BJ (cell line): Measurements from ENCODE around the gene HNRNPA1. TPM values are rescaled to one million over a fixed set of nuclear protein-coding genes. Genes with fewer than 3 reads are reported as not detected.

Source experiments
- CTCF ChIA-PET: fragments of 350-600 bp; formaldehyde crosslinking; extraction: SDS; loops from one replicate; lab custom pipeline; 2021; ENCODE audit warnings: antibody characterized with exemption, inconsistent platforms; lab: Yijun Ruan, JAX
- POLR2A ChIA-PET: fragments of 300-600 bp; sonication (Branson Sonifier 250); formaldehyde crosslinking; extraction: SDS; loops from one replicate; lab custom pipeline; 2021; ENCODE audit warnings: antibody characterized with exemption; lab: Charles Lee
- DNase-seq: peaks from one replicate; pipeline ENCODE4 v3.0.0-alpha.2; 2011; ENCODE audit warnings: low read depth
- H3K27me3 ChIP-seq: 2 replicates; pipeline ENCODE4 v1.6.0; 2011; ENCODE audit warnings: low read length; ENCODE audit not compliant: control insufficient read depth, insufficient read depth
- H3K36me3 ChIP-seq: 2 replicates; pipeline ENCODE4 v1.5.1; 2011; ENCODE audit warnings: low read length; ENCODE audit not compliant: control insufficient read depth, insufficient read depth
- H3K4me3 ChIP-seq: 2 replicates; pipeline ENCODE4 v1.5.1; 2011; ENCODE audit warnings: low read depth, mild to moderate bottlenecking, control low read depth, low read length
- polyA plus RNA-seq: library from polyadenylated mRNA; depleted of rRNA; stranded (reverse); fragments of >200 nt; gene quantifications from 2 replicates; pipeline ENCODE4 v1.2.3, GENCODE V29; 2011
- TF ChIP-seq, protein P1 (sequence below): IDR thresholded peaks from 2 replicates; pipeline ENCODE4 v1.5.1; 2011; ENCODE audit warnings: low read depth, mild to moderate bottlenecking, control low read depth, inconsistent platforms, low read length, moderate library complexity; ENCODE audit not compliant: insufficient read depth

The HNRNPA1 gene
- polyA plus RNA-seq, 1 experiment = 466 TPM

DNA sequence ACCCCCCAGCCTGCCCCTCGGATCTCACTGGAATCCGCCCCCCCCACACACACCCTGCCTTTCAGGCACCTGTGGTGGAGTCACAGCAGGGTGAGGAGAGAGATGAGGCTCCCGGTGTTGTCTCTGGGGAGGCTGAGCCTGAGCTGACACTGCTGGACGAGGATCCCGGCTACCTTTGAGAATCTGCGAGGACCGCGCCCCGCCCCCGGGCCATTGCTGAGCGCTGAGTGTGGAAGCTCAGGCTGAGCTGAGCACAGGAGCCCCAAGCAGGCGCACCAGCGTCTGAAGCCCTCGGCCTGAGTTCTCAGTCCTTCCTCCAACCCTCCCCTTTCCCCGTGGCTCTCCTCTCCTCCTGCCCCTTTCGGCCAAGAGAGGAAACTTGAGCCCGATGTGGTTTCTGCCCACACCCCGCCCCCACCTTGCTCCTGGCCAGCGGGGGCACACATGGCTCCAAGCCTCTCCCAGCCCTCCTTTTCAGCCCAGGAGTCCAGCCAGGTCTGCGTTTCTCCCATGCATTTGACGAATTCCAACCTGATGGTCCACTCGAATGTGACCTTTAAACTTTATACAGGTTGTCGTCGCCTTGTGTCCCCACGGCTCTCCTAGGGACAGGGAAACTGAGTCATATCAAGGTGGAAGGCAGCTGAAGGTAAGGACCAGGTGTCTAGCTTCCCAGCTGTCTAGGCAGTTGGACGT is 20.4 kb downstream of the HNRNPA1 start, which contains the start of gene NFE2:
TSS of gene NFE2 (minus strand) at position 284 of the 696 bp plus-strand sequence. CDS start 5,767 bp downstream, outside the sequence.
- peaks cover 13% of the 10 kb centered on the region for H3K27me3 ChIP-seq
- no peak for DNase-seq
- H3K36me3 ChIP-seq = no peaks in the 10 kb centered on the region
- ChIA-PET CTCF (interaction anchor here (0.7 to 3.5 kb wide), 18 partner anchors 8 to 99 kb away, joined by 3 to 17 read pairs (median 4); partner anchors contain the start of genes CBX5, COPZ1 and HNRNPA1), POLR2A (interaction anchor here (0.5 to 1.1 kb wide), 2 partner anchors 24 to 33 kb away, joined by 7 to 12 read pairs; partner anchors contain the start of gene COPZ1)
- H3K4me3 ChIP-seq = peak within 1 kb of the TSS; percentile 25
- TF ChIP-seq, protein P1, sequence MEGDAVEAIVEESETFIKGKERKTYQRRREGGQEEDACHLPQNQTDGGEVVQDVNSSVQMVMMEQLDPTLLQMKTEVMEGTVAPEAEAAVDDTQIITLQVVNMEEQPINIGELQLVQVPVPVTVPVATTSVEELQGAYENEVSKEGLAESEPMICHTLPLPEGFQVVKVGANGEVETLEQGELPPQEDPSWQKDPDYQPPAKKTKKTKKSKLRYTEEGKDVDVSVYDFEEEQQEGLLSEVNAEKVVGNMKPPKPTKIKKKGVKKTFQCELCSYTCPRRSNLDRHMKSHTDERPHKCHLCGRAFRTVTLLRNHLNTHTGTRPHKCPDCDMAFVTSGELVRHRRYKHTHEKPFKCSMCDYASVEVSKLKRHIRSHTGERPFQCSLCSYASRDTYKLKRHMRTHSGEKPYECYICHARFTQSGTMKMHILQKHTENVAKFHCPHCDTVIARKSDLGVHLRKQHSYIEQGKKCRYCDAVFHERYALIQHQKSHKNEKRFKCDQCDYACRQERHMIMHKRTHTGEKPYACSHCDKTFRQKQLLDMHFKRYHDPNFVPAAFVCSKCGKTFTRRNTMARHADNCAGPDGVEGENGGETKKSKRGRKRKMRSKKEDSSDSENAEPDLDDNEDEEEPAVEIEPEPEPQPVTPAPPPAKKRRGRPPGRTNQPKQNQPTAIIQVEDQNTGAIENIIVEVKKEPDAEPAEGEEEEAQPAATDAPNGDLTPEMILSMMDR = peak; percentile 32; the same call in 1 of the 2 replicates

DNA sequence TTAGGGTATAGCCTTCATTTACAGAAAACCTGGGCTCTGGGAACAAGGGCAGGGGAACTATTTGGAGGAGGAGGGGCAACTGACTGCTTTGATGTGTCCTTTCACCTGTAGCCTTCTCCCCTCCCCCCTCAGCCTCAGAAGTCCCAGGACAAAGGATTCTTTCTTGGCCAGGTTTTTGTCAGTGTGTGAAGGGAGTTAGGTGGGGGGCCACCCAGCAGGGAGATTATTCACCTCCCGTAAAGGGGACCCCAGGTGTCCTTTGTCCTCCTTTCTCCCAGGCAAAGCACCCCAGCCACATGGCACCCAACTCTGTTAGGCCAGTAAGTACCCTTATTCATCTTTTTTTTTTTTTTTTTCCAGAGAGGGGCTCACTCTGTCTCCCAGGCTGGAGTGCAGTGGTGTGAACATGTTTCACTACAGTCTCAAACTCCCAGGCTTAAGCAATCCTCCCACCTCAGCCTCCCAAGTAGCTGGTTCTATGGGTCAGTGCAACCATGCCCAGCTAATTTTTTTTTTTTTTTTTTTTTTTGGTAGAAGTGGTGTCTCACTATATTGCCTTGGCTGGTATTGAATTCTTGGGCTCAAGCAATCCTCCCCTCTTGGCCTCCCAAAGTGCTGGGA is 21.0 kb downstream of the HNRNPA1 start:
- TF ChIP-seq, protein P1 = no peak
- ChIA-PET POLR2A (interaction anchor here (1.1 kb wide), 1 partner anchor 23 kb away, joined by 7 read pairs; the partner anchor contains the start of gene COPZ1), CTCF (interaction anchor here (0.6 to 3.5 kb wide), 19 partner anchors 8 to 98 kb away, joined by 3 to 17 read pairs (median 4); partner anchors contain the start of genes CBX5, COPZ1 and HNRNPA1)
- H3K27me3 ChIP-seq = peaks cover 13% of the 10 kb centered on the region
- H3K36me3 ChIP-seq = no peaks in the 10 kb centered on the region
- DNase-seq = no peak
- H3K4me3 ChIP-seq = no peak overlapping the region

DNA sequence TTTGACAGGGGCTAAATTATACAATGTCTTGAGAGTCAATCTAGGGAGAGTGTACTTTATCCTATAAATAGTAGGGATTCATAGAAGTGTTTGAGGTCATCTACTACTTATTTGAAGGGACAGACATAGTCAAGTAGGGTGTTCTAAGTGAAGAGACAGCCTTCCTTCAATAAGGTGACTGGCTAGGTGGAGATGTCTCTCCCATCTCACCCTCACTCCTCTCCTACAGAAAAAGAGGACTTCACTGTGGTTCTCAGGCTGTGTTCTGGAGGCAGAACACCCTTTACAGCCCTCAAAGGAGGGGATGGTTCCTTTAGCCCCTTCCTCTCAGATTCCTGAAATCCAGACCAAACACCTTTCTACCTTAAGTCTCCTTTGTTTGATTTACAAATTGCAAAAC is 23.1 kb downstream of the HNRNPA1 start:
- ChIA-PET POLR2A (interaction anchor here (0.6 to 0.9 kb wide), 2 partner anchors 15 to 24 kb away, joined by 3 to 9 read pairs; partner anchors contain the start of genes CBX5 and HNRNPA1), CTCF (interaction anchor here (1.7 kb wide), 1 partner anchor 21 kb away, joined by 6 read pairs; the partner anchor contains the start of gene COPZ1)
- DNase-seq = no peak
- Histone ChIP-seq H3K27me3 (peaks cover 13% of the 10 kb centered on the region), H3K36me3 (no peaks in the 10 kb centered on the region), H3K4me3 (no peak overlapping the region)
- TF ChIP-seq, protein P1 = no peak

DNA sequence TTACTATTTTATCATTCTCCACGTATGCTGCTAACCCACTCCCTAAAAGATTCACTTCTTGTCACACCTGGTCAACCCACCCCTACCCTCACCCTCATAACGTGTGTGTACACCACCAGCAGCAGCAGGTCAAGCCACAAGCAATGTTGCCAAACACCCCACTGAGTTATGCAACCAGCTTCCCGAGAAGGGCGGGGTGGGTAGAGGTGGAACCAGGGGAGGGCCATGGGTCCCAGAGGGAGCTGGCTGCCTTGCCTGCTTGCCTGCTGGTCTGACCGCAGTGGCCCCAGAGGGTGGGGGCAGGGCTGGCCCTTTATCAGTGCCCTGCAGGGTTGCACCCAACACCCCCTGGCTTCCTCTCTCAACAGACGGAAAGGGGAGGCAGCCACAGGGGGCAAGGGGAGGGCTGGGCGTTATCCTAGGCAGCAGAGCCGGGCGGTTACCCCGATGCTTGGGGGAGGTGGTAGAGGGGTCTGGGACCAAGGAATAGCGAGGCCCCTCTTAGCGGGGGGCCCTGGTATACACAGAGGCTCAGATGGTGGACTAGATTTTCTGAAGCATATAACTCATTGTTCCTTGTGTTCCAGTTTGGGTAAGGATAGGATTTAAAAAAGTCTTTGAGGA is 23.8 kb downstream of the HNRNPA1 start:
- CTCF ChIA-PET = interaction anchor here (1.7 kb wide), 1 partner anchor 21 kb away, joined by 6 read pairs; the partner anchor contains the start of gene COPZ1
- POLR2A ChIA-PET = interaction anchor here (0.6 to 0.9 kb wide), 2 partner anchors 15 to 24 kb away, joined by 3 to 9 read pairs; partner anchors contain the start of genes CBX5 and HNRNPA1
- peaks cover 10% of the 10 kb centered on the region for H3K27me3 ChIP-seq
- TF ChIP-seq, protein P1 = no peak
- no peaks in the 10 kb centered on the region for H3K36me3 ChIP-seq
- no peak for DNase-seq
- no peak overlapping the region for H3K4me3 ChIP-seq
